Smooth muscle cell (in vitro differentiated cells): ENCODE measurements around the gene ROBO3. TPM values are rescaled to one million over a fixed set of nuclear protein-coding genes. Genes with fewer than 3 reads are reported as not detected.
A peak's percentile ranks its signal among the peaks of the same experiment; 100 is the strongest.

Experiments used
- DNase-seq: peaks from one replicate; lab custom pipeline; 2025; ENCODE audit not compliant: unreplicated experiment; lab: John Stamatoyannopoulos, UW
- H2AFZ ChIP-seq: fragments of 200-600 bp; sonication (generic); 2 replicates; pipeline ENCODE4 v1.6.0; 2016; ENCODE audit warnings: antibody characterized with exemption, low read depth, mild to moderate bottlenecking
- H3F3A ChIP-seq: fragments of 200-600 bp; sonication (generic); 2 replicates; pipeline ENCODE4 v1.6.0; 2017; ENCODE audit warnings: antibody characterized with exemption, low read depth
- H3K27ac ChIP-seq: fragments of 200-600 bp; sonication (generic); 2 replicates; pipeline ENCODE4 v1.5.1; 2016; ENCODE audit warnings: low read depth, mild to moderate bottlenecking
- H3K27me3 ChIP-seq: fragments of 200-600 bp; sonication (generic); 2 replicates; pipeline ENCODE4 v1.6.1; 2016; ENCODE audit warnings: low read depth, mild to moderate bottlenecking
- H3K36me3 ChIP-seq: fragments of 200-600 bp; sonication (generic); 2 replicates; pipeline ENCODE4 v1.5.1; 2016; ENCODE audit warnings: low read depth
- H3K4me1 ChIP-seq: fragments of 200-600 bp; sonication (generic); 2 replicates; pipeline ENCODE4 v1.5.1; 2016; ENCODE audit warnings: low read depth
- H3K4me2 ChIP-seq: fragments of 200-600 bp; sonication (generic); 2 replicates; pipeline ENCODE4 v1.6.0; 2016; ENCODE audit warnings: mild to moderate bottlenecking
- H3K4me3 ChIP-seq: fragments of 200-600 bp; sonication (generic); 2 replicates; pipeline ENCODE4 v1.5.1; 2016; ENCODE audit warnings: mild to moderate bottlenecking
- H3K79me2 ChIP-seq: fragments of 200-600 bp; sonication (generic); 2 replicates; pipeline ENCODE4 v1.6.0; 2016; ENCODE audit warnings: low read depth, mild to moderate bottlenecking
- H3K9ac ChIP-seq: fragments of 200-600 bp; sonication (generic); 2 replicates; pipeline ENCODE4 v1.6.0; 2016; ENCODE audit warnings: low read depth
- H3K9me3 ChIP-seq: fragments of 200-600 bp; sonication (generic); replicated peaks from 2 replicates; pipeline ENCODE4 v1.5.1; 2016; ENCODE audit warnings: low read depth
- H4K20me1 ChIP-seq: fragments of 200-600 bp; sonication (generic); 2 replicates; pipeline ENCODE4 v1.6.0; 2016; ENCODE audit warnings: low read depth
- WGBS: methylation state at CpG from one replicate; pipeline ENCODE4 v1.1.7; 2016; ENCODE audit warnings: low lambda C conversion rate; 5-methylcytosine and 5-hydroxymethylcytosine counted together
- polyA plus RNA-seq: library from polyadenylated mRNA; unstranded; fragments of >200 nt; fragmentation: Nextera tagmentation; extraction: Ambion mirVana; gene quantifications from 2 replicates; pipeline ENCODE4 v1.2.1, GENCODE V29; 2016
- total RNA-seq: library from RNA; depleted of rRNA; stranded (reverse); fragments of >200 nt; gene quantifications from 2 replicates; pipeline ENCODE4 v1.2.3, GENCODE V29; 2014
- TF ChIP-seq, protein P1 (sequence below): fragments of 200-600 bp; sonication (generic); IDR thresholded peaks from 2 replicates; pipeline ENCODE4 v1.5.1; 2017; ENCODE audit warnings: borderline replicate concordance, mild to moderate bottlenecking, antibody characterized with exemption; ENCODE audit not compliant: insufficient read depth, poor library complexity, severe bottlenecking

The ROBO3 gene
- total and polyA plus RNA-seq, 2 experiments from 2014 or later: 8.9 to 12.8 TPM

- Histone ChIP-seq H3K9me3 (no peaks in the 10 kb centered on the region), H3K79me2 (no peaks in the 10 kb centered on the region), H3K27ac (no peak overlapping the region), H3K4me1 (peaks cover 18% of the 10 kb centered on the region), H3K4me3 (no peak overlapping the region), H4K20me1 (no peaks in the 10 kb centered on the region), H2AFZ (no peak overlapping the region), H3K36me3 (no peaks in the 10 kb centered on the region), H3K4me2 (no peak overlapping the region), H3F3A (peaks cover 10% of the 10 kb centered on the region), H3K27me3 (peaks cover 31% of the 10 kb centered on the region), H3K9ac (no peak overlapping the region)
- 82% methylated on average over 3 of the region's 3 CpGs for WGBS
- TF ChIP-seq, protein P1, sequence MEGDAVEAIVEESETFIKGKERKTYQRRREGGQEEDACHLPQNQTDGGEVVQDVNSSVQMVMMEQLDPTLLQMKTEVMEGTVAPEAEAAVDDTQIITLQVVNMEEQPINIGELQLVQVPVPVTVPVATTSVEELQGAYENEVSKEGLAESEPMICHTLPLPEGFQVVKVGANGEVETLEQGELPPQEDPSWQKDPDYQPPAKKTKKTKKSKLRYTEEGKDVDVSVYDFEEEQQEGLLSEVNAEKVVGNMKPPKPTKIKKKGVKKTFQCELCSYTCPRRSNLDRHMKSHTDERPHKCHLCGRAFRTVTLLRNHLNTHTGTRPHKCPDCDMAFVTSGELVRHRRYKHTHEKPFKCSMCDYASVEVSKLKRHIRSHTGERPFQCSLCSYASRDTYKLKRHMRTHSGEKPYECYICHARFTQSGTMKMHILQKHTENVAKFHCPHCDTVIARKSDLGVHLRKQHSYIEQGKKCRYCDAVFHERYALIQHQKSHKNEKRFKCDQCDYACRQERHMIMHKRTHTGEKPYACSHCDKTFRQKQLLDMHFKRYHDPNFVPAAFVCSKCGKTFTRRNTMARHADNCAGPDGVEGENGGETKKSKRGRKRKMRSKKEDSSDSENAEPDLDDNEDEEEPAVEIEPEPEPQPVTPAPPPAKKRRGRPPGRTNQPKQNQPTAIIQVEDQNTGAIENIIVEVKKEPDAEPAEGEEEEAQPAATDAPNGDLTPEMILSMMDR: no peak
- DNase-seq: no peak
Measured at GRCh38 chr11:124834526-124835180, 30.6 kb upstream of the ROBO3 start.

DNA sequence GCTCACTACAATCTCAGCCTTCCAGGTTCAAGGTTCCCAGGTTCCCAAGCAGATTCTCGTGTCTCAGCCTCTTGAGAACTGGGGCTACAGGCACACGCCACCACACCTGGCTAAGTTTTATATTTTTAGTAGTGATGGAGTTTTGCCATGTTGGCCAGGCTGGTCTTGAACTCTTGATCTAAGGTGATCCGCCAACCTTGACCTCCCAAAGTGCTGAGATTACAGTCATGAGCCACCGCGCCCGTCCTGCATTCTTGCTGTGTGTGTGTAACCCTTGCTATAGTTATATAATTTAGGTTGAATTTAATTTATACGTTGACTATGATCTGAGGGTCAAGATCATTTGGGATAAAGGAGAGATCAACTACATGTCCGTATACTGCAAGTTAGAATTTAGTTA, 29.3 kb upstream of the ROBO3 start:
- DNase-seq: no peak
- Histone ChIP-seq H3K4me2 (peak overlapping the region; percentile 77), H3K4me3 (peak overlapping the region; percentile 38), H3K36me3 (no peaks in the 10 kb centered on the region), H3K27ac (peak overlapping the region; percentile 76), H3K79me2 (no peaks in the 10 kb centered on the region), H3K9me3 (no peaks in the 10 kb centered on the region), H2AFZ (peak overlapping the region; percentile 88), H3F3A (peaks cover 10% of the 10 kb centered on the region), H3K9ac (no peak overlapping the region), H4K20me1 (no peaks in the 10 kb centered on the region), H3K4me1 (peaks cover 26% of the 10 kb centered on the region), H3K27me3 (peaks cover 43% of the 10 kb centered on the region)
- TF ChIP-seq, protein P1: no peak
- 98% methylated on average over 8 of the region's 8 CpGs for WGBS

- Histone ChIP-seq H2AFZ (no peak overlapping the region), H3K79me2 (no peaks in the 10 kb centered on the region), H3K4me1 (peaks cover 35% of the 10 kb centered on the region), H3K36me3 (no peaks in the 10 kb centered on the region), H3K4me2 (peak overlapping the region; percentile 77), H3F3A (peaks cover 10% of the 10 kb centered on the region), H3K9me3 (no peaks in the 10 kb centered on the region), H3K9ac (no peak overlapping the region), H4K20me1 (no peaks in the 10 kb centered on the region), H3K27ac (no peak overlapping the region), H3K27me3 (peaks cover 55% of the 10 kb centered on the region), H3K4me3 (no peak overlapping the region)
- no peak for DNase-seq
- TF ChIP-seq, protein P1: peak; percentile 48
- WGBS: 29% methylated on average over 3 of the region's 3 CpGs
Measured at GRCh38 chr11:124837491-124837856, 27.8 kb upstream of the ROBO3 start.

DNA sequence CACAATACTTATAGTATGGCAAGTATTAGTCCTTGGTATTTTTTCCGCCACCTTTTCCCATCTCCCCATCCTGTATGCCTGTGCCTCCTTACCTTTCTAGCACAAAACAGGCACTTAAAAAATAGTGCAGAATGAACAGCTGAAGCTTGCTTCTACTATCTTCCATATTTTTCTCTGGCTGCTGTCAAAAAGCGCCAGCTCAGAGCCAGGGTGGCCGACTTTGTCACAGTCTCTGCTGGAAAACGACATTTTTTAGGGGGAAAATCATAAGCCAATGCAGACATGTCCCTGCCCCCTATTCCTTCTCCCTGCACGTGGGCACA, 26.5 kb upstream of the ROBO3 start:
- no peaks in the 10 kb centered on the region for H3K36me3 ChIP-seq
- TF ChIP-seq, protein P1: no peak
- H2AFZ ChIP-seq: no peak overlapping the region
- no peak overlapping the region for H3K9ac ChIP-seq
- H3K27ac ChIP-seq: no peak overlapping the region
- peak overlapping the region; percentile 55 for H3K4me3 ChIP-seq
- DNase-seq: no peak
- peaks cover 63% of the 10 kb centered on the region for H3K27me3 ChIP-seq
- peaks cover 40% of the 10 kb centered on the region for H3K4me1 ChIP-seq
- no peaks in the 10 kb centered on the region for H4K20me1 ChIP-seq
- WGBS: 34% methylated on average over 5 of the region's 5 CpGs
- H3F3A ChIP-seq: peaks cover 10% of the 10 kb centered on the region
- H3K9me3 ChIP-seq: no peaks in the 10 kb centered on the region
- peak overlapping the region; percentile 92 for H3K4me2 ChIP-seq
- no peaks in the 10 kb centered on the region for H3K79me2 ChIP-seq
